ENCODE measurements around the gene ATG2A.
A peak's percentile ranks its signal among the peaks of the same experiment; 100 is the strongest.

Gene ATG2A

DNA sequence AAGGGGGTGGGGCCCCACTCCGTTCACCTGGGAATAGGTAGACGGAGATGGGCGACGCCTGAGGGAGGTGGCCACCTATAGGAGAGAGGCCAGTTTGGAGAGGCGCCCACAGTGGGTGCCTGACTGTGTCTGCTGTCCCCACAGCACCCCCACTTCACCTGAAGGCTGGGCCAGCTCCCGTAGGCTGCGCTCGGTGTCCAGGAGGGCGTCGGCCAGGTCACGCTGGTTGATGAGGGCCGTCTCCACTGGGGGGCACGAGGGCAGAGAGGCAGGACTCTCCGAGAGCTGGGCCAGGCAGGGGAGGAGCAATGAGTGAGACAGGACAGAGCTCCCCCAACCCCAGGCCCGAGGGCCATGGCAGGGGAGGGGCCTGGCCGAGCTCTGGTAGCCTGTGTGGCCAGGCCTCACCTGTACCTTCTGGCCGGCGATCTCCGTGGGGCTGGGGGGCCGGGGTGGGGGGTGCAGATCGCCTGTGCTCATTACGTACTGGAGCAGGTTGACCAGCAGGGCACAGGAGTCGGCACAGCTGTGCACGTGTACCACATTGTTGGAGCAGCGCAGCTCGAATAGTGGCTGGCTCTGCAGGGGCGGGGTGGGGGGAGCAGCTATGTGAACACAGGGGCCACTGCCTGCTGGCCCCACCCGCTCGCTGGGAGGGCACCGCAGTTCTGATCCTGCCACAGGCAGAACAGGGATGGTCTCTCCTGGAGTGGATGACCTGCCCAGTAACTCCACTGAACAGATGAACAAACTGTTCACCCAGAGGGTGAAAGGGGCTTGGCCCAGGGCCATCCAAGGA, 14.7 kb downstream of the ATG2A start:
- DNase-seq (ENCODE audit: low spot score): no peak

DNA sequence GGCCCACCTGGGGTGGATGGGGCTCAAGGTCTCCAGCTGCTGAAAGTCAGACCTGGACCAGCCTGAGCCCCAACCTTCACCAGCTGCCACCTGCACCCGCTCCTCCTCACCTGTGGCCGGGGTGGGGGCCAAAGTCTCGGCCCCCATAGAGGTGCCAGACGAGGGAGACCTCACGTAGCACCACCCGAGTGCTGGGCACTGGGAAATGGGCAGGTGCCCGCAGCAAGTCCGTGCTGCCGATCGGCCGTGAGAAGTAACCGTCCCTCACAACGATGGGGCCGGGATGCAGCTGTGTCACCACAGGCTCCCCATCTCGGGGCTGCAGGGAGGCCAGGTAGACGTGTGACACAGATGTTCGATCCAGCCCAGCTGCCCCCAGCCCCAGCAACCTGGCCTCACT, 16.2 kb downstream of the ATG2A start:
- no peak for DNase-seq (ENCODE audit: low spot score)

DNA sequence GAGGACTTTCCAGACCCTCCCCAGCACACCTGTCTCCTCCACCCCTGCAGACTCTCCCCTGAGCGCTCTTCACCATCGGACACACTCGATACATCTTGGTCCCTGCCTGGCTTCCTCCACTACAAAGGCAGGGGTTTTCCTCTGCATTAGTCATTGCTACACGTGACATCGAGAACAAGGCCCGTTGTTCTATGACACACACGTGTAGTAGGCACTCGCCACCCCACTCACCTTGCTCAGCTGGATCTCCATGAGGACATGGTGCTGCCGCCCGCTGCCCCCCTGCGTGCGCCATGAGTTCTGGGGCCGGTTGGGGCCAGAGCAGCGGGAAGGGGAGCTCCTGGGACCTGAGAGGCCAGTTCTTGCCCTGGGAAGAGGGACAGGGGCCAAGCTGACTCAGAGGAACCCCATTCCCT, 16.7 kb downstream of the ATG2A start:
- DNase-seq (ENCODE audit: low spot score): no peak

DNA sequence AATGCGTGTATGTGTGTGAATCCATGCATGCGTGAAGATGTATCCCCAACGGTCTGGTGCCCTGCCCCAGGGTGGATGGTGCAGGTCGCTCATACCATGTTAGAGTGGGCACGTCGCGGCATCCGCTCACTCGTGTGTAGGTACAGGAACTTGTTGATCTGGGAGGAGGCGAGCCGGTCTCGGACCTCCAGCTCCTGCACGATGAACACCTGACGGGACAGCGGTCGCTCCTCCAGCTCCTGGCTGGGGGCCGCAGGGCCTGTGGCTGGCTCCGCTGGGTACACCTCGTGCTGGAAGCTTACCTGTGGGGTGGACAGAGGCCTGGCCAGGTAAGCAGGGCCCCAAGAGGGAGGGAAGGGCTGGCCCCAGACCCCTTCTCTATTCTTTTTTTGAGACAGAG, 18.5 kb downstream of the ATG2A start:
- DNase-seq (ENCODE audit: low spot score): no peak

DNA sequence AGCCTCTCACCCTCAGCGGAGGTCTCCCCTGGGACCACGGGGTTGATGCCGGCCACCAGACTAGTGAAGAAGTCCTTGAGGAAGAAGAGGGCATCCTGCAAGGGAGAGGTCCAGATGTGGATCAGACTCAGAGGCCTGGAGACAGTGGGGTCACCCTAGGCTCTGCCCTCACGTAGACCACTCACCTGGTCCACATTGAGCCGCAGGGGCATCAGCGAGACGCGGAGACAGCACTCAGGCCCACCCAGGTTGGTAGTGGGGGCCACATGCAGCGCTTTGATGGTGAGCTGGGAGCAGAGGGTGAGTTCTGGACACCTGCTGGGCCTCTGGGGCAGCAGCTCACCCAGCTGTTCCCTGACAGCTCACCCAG, 18.9 kb downstream of the ATG2A start:
- no peak for DNase-seq (ENCODE audit: low spot score)

DNA sequence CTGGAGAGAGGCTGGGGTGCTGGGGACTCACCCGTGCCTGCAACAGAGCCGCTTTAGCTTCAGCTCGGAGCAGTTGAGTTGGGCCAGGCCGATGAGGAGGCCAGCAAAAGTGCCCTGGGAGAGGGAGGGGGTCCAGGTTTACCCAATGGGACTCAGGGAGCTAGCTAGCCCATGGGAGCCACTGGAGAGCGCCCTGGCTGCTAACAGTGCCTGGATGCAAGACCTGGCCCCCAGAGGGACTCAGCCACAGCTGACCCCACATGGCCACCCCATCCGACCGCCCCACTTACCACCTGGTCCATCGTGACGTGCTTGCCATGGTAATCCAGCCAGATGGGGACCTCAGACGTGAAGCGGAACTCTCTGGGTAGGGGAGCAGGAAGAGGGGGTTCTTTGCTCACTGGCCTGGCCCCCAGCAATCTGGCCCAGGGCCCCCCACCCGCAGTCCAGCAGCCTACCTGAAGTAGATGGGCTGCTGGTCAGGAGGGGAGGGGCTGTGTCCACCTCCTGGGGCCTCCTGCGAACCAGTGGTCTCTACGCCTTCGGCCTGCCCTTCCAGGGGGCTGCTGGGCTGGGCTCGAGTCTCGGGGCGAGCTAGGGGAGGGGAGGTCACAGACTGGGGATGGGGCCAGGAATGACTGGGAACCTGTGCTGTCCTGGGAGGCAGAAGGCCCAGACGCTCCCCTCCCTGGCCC, 19.5 kb downstream of the ATG2A start:
- no peak for DNase-seq (ENCODE audit: low spot score)

DNA sequence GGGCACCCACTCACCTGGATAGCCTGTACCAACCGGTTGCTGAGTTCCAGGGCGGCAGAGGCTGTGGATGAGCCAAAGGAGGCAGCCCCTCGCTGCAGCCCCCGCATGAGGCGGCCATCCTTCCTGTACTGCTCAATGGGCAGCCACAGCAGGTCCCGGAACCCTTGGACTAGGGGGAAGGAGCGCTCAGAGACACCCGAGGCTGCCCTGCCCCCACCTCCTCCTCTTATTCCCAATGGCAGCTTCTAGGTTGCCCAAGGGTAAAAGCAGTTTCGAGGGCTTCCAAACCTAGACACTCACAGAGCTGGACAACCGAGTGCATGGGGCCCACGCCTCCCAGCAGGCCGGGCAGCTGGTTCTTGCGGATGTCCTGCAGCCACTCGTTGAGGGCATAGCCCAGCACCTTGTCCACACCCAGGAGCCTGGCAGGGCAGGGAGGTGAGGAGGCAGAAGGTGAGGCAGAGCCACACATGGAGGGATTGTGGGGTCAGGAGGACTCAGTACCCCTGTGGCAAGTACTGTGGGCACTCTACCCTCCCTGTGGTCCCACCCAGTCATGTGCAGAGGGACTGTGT, 20.5 kb downstream of the ATG2A start:
- no peak for DNase-seq (ENCODE audit: low spot score)

DNA sequence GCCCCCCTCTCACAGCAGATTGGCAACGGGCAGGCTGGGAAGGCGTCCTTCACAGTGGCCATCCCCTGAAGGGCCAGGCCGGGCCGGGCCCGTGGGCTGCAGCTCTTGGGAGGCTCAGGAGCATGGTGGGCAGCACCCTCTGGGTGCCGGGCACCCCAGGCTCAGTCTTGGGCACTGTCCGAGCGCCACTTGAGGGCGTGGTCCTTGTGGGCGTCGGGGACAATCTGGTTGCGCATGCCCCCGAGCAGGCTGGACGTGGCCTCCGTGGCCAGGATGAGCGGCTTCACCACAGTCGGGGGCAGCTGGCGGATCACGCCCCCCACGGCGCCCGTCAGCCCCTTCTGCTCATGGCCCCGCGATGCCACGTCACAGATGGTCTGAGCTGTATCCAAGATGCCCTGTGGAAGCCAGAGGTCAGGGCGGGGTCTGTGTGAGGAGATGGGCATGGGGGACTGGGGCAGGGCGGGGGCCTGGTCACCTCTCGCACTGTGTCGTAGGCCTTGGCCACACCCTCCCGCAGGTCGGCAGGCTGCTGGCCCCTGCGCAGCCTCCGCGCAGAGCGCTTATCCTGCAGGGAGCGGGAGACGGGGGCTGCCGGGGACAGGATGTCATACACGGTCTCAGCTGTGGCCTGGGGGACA, 22.1 kb downstream of the ATG2A start:
- DNase-seq (ENCODE audit: low spot score): no peak

DNA sequence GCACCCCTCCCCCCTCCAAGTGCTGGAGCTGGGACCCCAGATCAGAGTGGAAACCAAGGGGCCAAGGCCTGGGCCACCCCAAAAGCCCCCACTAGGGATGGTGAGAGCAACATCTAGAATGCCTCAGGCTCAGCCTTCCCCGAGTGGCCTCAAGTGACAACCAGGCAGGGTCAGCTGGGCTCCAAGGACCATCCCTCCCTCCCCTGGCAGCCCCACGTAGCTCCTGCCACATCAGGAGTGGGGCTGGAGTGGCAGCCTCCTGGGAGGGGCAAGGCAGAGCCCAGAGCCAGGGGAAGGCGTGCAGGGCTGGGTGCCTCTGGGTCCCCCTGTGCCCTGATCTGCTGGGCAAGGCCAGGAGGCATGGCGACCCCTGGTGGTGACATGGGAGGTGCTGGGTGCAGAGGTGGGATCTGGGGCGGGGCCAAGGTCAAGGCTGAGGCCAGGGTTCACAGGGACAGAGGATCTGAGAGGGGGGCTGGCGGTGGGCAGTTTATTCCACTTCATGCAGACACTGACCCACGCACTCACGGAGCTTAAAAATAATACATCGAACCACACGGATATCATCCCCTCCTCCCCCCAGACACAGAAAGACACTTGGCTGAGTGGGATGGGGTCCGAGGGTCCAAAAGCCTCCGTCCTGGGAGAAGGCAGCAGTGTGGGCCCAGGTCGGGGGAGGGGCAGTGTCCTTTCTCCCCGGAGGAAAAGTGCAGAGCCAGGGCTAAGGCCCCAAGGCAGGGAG, 22.8 kb downstream of the ATG2A start:
- peak; percentile 76 for DNase-seq (ENCODE audit: low spot score)

DNA sequence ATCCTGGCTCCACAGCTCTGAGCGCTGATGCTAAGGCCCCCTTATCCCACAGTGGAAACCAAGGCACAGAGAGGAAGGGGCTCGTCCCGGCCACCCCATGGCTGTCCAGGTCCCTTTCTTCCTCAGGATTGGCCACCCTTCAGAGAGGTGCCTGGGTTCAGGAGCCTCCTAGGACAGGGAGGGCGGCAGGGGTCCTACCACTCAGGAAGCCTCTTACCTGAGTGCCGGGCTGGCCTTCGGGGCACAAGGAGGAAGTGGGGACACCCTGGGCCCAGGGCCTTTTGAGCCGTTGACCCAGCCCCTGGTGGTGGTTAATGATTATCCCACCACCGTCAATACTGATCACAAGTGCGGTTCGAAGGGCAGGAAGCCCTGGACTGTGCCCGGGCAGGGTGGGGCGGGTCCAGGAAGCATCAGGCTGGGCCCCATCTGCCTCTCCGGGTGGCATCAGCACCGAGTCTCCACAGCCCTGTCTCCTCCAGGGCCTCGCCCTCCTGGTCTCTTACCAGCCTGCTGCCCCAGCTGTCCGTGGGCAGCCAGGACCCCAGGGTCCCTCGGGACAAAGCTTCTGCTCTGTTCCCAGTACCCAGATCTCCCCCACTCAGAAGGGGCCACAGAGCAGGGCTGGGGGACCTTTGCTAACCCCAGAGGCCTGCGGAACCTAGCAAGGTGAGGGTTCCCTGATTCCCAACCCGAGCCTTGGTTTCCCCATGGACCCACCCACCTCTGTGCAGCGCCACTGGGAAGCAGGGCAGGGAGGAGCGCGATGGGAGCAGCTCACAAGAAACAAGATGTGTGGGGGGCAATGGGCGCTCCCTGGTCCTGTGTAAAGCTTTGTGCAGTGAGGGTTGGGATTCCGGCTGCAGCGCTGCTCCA, 23.6 kb downstream of the ATG2A start:
- DNase-seq (ENCODE audit: low spot score): peak; percentile 90

DNA sequence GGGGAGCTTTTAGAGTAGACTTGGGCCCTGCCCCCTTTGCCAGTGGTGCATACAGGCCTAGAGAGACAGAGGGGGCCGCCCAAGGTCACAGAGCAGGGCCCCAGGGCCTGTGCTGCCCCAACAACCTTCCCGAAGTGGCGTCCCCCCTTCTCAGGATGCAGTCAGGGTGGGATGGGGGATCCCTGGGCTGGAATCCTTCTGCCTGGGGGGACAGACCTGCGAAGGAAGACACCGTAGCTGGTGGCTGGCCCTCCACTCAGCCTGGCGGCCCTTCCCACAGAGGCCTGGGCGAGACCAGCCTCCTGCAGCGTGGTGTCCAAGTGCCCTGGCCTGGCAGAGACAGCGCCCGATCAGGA, 24.2 kb downstream of the ATG2A start:
- DNase-seq (ENCODE audit: low spot score): no peak

DNA sequence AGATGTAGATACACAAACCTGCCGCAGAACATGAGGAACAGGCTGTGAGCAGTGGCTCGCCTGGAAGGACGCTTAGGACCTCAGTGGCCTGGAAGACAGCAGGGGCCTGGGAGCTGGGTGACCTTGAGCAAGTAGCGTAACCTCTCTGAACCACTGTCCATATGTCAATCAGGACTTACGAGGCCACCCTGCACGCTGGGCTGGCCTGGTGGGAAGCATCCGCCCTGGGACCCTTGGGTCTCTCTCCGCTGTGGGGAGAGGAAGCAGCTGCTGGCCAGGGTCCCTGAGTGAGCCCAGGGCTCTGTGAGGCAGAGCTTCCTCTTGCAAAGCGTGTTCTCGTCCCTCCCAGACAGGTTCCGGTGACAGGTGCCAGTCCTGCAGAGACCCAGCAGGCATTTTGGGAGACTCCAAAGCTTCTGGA, 24.6 kb downstream of the ATG2A start:
- peak; percentile 14 for DNase-seq (ENCODE audit: low spot score)

DNA sequence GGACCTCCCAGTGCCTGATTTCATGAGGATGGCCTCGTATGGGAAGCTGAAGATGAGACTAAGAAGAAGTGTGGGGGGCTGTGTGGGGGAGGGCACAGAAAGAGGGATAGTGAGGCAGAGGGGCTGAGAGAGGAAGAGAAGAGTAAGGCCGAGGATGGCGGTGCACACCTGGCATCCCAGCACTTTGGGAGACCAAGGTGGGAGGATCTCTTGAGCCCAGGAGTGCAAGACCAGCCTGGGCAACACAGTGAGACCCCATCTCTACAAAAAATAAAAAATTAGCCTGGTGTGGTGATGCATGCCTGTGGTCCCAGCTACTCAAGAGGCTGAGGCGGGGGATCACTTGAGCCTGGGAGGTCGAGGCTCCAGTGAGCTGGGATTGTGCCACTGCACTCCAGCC, 25.1 kb downstream of the ATG2A start:
- no peak for DNase-seq (ENCODE audit: low spot score)

DNA sequence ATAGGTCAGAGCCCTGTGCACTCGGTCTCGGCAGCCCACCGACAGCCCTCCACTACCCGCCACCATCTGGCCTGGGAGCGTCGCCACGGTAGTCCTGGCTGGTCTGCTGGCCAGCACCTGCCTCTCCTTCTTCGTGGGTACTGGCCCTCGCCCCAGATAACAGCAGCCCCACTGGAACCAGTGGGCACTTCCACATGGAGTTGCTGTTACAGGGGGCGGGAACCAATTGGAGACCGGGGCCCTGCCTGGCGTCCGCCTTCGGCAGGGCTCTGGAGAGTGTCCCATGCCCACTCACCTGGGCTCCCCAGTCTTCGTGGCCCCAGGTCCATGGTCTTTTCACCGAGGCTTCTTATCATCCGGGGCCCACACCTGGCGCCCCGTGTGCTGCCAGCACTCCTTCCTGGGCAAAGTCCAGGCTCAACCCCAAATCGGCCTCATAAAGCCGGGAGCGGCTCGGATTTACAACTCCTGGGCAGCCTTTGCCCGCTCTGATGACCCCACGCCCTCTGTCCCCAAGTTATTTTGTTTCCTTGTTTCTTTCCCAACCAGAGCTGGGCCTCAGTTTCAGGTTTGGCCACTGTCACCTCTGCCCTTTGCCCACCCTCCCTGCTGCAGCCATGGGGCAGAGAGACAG, 25.7 kb downstream of the ATG2A start:
- peak; percentile 78 for DNase-seq (ENCODE audit: low spot score)

DNA sequence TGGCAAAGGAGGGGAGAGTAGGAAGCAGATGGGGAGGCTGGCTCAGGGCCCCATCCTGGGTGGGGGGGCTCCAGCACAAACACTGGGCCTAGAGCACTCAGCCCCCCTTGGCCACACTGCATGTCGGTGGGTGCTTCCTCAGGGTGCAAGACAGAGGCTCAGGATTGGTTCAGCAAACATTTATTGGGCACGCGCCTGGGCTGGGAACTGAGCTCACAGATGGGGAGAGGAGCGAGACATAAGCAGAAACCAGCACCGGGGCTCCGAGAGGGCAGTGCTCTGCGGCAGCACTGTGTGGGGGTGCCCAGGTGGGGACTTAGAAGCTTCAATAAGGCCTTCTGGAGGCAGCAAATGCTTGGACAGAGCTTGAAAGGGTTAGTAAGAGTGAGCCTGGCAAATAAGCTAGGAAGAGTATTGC, 26.5 kb downstream of the ATG2A start:
- no peak for DNase-seq (ENCODE audit: low spot score)

DNA sequence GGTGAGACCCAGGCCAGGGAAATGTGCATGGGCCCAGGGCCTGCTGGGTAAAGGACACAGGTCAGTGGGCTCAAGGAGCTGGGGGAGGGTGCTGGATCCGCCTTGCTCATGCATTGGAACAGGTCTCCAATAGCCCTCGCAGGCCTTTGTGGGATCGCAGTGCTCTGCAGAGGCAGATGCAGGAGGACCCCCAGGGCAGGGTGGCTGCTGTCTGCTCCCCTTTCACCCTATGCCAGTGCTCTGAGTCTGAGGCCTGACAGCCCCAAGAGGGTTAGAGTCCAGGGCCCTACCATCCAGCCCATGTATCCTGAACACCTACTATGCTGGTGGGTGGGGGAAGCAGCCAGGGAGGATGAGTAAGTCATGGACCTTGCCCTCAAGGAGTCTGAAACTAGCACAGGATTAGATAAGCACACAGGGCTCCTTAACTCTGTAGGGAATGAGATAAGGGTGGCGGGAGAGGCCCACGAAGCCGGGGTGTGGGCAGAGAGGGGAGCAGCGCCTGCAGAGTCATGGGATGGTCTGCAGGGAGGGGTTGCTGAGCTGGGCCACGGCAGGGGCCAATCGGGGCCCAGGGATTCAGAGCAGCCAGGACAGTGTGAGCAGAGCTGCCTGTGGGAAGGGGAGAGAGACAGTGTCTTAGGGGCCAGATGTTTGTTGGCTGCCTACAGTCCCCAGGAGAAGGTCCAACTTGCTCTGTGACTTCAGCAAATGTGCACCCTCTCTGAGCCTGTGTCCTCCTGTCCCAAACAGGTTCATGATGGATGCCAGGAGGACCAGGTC, 28.1 kb downstream of the ATG2A start:
- peak; percentile 90 for DNase-seq (ENCODE audit: low spot score)

DNA sequence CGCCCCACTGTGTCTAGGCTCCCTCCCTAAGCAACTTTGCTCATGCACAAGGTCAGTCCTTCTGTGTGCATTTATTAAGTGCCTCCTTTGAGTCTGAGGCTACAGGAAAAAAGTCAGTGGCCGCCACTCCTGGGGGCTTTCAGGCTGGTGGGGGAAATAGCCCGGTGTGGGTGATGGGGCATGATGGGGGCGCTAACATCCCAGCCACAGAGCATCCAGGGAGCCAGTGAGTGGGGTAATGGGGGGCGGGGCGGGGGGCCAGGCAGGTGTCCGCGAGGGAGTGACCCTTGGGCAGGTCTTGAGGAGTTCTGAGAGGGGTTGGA, 28.6 kb downstream of the ATG2A start:
- no peak for DNase-seq (ENCODE audit: low spot score)

DNA sequence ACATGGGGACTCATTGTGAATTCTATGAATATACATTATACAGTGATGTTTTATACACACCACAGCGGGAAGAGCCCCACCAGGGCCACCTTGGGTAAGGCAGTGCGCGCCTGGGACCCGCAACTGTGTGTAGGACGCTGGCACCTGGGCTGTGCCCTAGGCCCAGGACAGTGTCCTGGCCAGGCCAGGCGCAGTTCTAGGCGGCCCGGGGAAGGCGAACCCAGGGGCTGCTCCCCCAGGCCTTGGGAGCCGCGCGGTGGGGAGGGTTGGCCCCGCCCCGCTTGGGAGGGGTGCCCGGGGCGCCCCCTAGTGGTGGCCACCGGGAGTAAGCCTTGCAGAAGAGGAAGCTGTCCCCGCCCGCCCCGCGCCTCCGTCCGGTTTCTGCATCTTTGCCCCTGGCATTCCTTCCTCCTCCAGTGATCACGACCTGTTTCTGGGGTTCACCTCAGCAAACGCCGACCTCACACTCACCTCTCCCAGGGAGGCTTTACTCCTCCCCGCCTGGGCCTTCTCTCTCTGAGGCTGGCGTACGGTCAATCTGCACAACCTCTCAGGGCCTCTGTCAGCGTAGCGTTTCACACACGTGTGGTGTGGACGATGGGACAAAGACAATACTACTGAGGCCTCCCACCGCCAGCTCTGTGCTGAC, 29.1 kb downstream of the ATG2A start:
- DNase-seq (ENCODE audit: low spot score): peak; percentile 67

DNA sequence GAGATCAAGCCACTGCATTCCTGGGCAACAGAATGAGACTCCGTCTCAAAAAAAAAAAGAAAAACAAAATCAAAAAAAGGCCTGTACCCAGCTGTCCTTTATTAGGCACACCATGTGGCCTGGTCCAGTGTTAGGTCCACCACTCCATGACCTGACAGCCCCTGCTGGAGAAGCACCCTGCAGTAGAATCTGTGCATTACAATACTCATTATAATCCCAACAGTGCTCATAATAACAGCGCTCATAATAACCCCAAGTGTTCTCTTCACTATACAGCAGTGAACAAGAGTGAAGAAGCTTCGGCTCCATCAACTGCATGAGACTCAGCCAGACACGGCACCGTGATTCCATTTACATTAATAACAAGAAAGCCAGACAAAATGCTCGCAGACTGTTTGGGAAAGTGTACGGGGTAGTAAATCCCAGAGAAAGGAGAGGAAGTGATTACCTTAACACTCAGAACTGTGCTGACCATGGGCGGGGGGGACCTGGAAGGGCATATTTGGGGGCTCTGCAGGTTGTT, 29.7 kb downstream of the ATG2A start:
- DNase-seq (ENCODE audit: low spot score): no peak

Measured in LoVo (cell line).